ENCODE data around the gene CHD6.

Gene CHD6

GRCh38 chr20:41463567-41463966 is 154.6 kb downstream of the CHD6 start:
- no peak for DNase-seq (ENCODE audit: low read depth, low spot score)

- DNase-seq (ENCODE audit: low read depth, low spot score): no peak
These were observed 155.6 kb downstream of the CHD6 start for GRCh38 chr20:41462372-41463161.

- DNase-seq (ENCODE audit: low read depth, low spot score): no peak
These were observed 159.4 kb downstream of the CHD6 start for GRCh38 chr20:41458761-41459160.

- DNase-seq (ENCODE audit: low read depth, low spot score): no peak
These were observed 160.9 kb downstream of the CHD6 start for GRCh38 chr20:41457173-41457857.

GRCh38 chr20:41456351-41456750 is 161.8 kb downstream of the CHD6 start:
- no peak for DNase-seq (ENCODE audit: low read depth, low spot score)

GRCh38 chr20:41454250-41454649 is 163.9 kb downstream of the CHD6 start:
- DNase-seq (ENCODE audit: low read depth, low spot score): no peak

GRCh38 chr20:41453010-41453950 is 164.9 kb downstream of the CHD6 start:
- no peak for DNase-seq (ENCODE audit: low read depth, low spot score)

GRCh38 chr20:41452226-41452625 is 166.0 kb downstream of the CHD6 start:
- no peak for DNase-seq (ENCODE audit: low read depth, low spot score)

GRCh38 chr20:41447006-41447405 is 171.2 kb downstream of the CHD6 start:
- DNase-seq (ENCODE audit: low read depth, low spot score): no peak

GRCh38 chr20:41446456-41446855 is 171.7 kb downstream of the CHD6 start:
- no peak for DNase-seq (ENCODE audit: low read depth, low spot score)

- DNase-seq (ENCODE audit: low read depth, low spot score): no peak
These were observed 173.4 kb downstream of the CHD6 start for GRCh38 chr20:41444821-41445220.

GRCh38 chr20:41443691-41444090 is 174.5 kb downstream of the CHD6 start:
- no peak for DNase-seq (ENCODE audit: low read depth, low spot score)

GRCh38 chr20:41440882-41441281 is 177.3 kb downstream of the CHD6 start:
- DNase-seq (ENCODE audit: low read depth, low spot score): no peak

GRCh38 chr20:41437836-41438235 is 180.3 kb downstream of the CHD6 start:
- no peak for DNase-seq (ENCODE audit: low read depth, low spot score)

- DNase-seq (ENCODE audit: low read depth, low spot score): no peak
These were observed 181.5 kb downstream of the CHD6 start for GRCh38 chr20:41436679-41437078.

GRCh38 chr20:41433203-41433602 is 185.0 kb downstream of the CHD6 start:
- no peak for DNase-seq (ENCODE audit: low read depth, low spot score)

GRCh38 chr20:41432746-41433145 is 185.4 kb downstream of the CHD6 start:
- DNase-seq (ENCODE audit: low read depth, low spot score): no peak

GRCh38 chr20:41428285-41428684 is 189.9 kb downstream of the CHD6 start:
- no peak for DNase-seq (ENCODE audit: low read depth, low spot score)

- DNase-seq (ENCODE audit: low read depth, low spot score): no peak
These were observed 190.3 kb downstream of the CHD6 start for GRCh38 chr20:41427833-41428232.

- DNase-seq (ENCODE audit: low read depth, low spot score): no peak
These were observed 191.2 kb downstream of the CHD6 start for GRCh38 chr20:41426976-41427375.

- DNase-seq (ENCODE audit: low read depth, low spot score): no peak
These were observed 191.9 kb downstream of the CHD6 start for GRCh38 chr20:41426086-41426830.

Data from iPS DF 19.7 (cell line).